WTC11 (cell line): ENCODE results near the gene RASGEF1C. TPM values are rescaled to one million over a fixed set of nuclear protein-coding genes. Genes with fewer than 3 reads are reported as not detected.

Experiments used
- ATAC-seq: fragments of 200-7000 bp; cut with Tn5 transposase; 2 replicates; pipeline ENCODE4 v1.10.0; 2021; ENCODE audit warnings: mild to moderate bottlenecking, moderate library complexity
- CTCF ChIA-PET: fragments of 300-600 bp; sonication (Branson Sonifier 250); formaldehyde crosslinking; loops from one replicate; lab custom pipeline; 2021; ENCODE audit warnings: antibody characterized with exemption; lab: Charles Lee
- POLR2A ChIA-PET: fragments of 350-600 bp; sonication (Branson Sonifier 250); formaldehyde crosslinking; loops from one replicate; lab custom pipeline; 2021; ENCODE audit warnings: antibody characterized with exemption; lab: Charles Lee
- DNase-seq: peaks from one replicate; pipeline ENCODE4 v3.0.0; 2021; ENCODE audit warnings: low spot score
- H3K27ac Mint-ChIP-seq: 2 replicates; pipeline ENCODE4 v1.8.0; 2021; ENCODE audit warnings: mixed read lengths
- H3K27me3 Mint-ChIP-seq: 2 replicates; pipeline ENCODE4 v1.8.0; 2021; ENCODE audit warnings: low read depth, mild to moderate bottlenecking, moderate library complexity, mixed read lengths
- H3K36me3 Mint-ChIP-seq: 2 replicates; pipeline ENCODE4 v1.8.0; 2021; ENCODE audit warnings: mixed read lengths
- H3K4me1 Mint-ChIP-seq: 2 replicates; pipeline ENCODE4 v1.8.0; 2022; ENCODE audit warnings: mixed read lengths
- H3K4me3 Mint-ChIP-seq: 2 replicates; pipeline ENCODE4 v1.8.0; 2021; ENCODE audit warnings: mild to moderate bottlenecking, moderate library complexity, mixed read lengths
- H3K9me3 Mint-ChIP-seq: 2 replicates; pipeline ENCODE4 v1.8.0; 2021; ENCODE audit warnings: mixed read lengths
- AR ChIP-seq: fragments of 250-450 bp; sonication (Bioruptor Pico); IDR thresholded peaks from 2 replicates; pipeline ENCODE4 v1.9.0; 2021; ENCODE audit warnings: mild to moderate bottlenecking
- ARID4B ChIP-seq: sonication (generic); formaldehyde crosslinking; IDR thresholded peaks from 2 replicates; pipeline ENCODE4 v1.8.0; 2023; ENCODE audit warnings: missing genetic modification reagents, mild to moderate bottlenecking, borderline replicate concordance
- ATF6 ChIP-seq: sonication (generic); formaldehyde crosslinking; IDR thresholded peaks from 2 replicates; pipeline ENCODE4 v1.8.1; 2023; ENCODE audit warnings: mild to moderate bottlenecking, missing genetic modification reagents
- CTCF ChIP-seq: fragments of 200-600 bp; IDR thresholded peaks from 2 replicates; pipeline ENCODE4 v1.8.0; 2022; ENCODE audit warnings: antibody characterized with exemption
- E2F4 ChIP-seq: sonication (generic); formaldehyde crosslinking; IDR thresholded peaks from 2 replicates; pipeline ENCODE4 v1.8.1; 2022; ENCODE audit warnings: low read depth, mild to moderate bottlenecking, moderate library complexity, missing genetic modification reagents, borderline replicate concordance
- FOXP1 ChIP-seq: sonication (generic); formaldehyde crosslinking; IDR thresholded peaks from 2 replicates; pipeline ENCODE4 v1.8.0; 2022; ENCODE audit warnings: missing genetic modification reagents, mild to moderate bottlenecking, moderate library complexity, borderline replicate concordance
- MYBL2 ChIP-seq: sonication (generic); formaldehyde crosslinking; IDR thresholded peaks from 2 replicates; pipeline ENCODE4 v1.8.1; 2023; ENCODE audit warnings: mild to moderate bottlenecking, moderate library complexity, missing genetic modification reagents
- PREB ChIP-seq: sonication (generic); formaldehyde crosslinking; IDR thresholded peaks from 2 replicates; pipeline ENCODE4 v1.8.1; 2022; ENCODE audit warnings: mild to moderate bottlenecking, missing genetic modification reagents, moderate library complexity, borderline replicate concordance
- SOX15 ChIP-seq: fragments of 250-450 bp; sonication (Bioruptor Pico); IDR thresholded peaks from 2 replicates; pipeline ENCODE4 v1.9.0; 2021; ENCODE audit warnings: mild to moderate bottlenecking
- STAT6 ChIP-seq: sonication (generic); formaldehyde crosslinking; conservative IDR thresholded peaks from 2 replicates; pipeline ENCODE4 v1.8.1; 2023; ENCODE audit warnings: mild to moderate bottlenecking, low read depth, missing genetic modification reagents, moderate library complexity
- ZNF121 ChIP-seq: sonication (generic); formaldehyde crosslinking; IDR thresholded peaks from 2 replicates; pipeline ENCODE4 v1.8.0; 2023; ENCODE audit warnings: missing genetic modification reagents
- ZNF425 ChIP-seq: fragments of 250-450 bp; sonication (Bioruptor Pico); conservative IDR thresholded peaks from 2 replicates; pipeline ENCODE4 v1.9.0; 2021; ENCODE audit warnings: mild to moderate bottlenecking
- total RNA-seq: library from RNA; stranded (reverse); gene quantifications from 3 replicates; pipeline ENCODE4 v1.2.3, GENCODE V29; 2021

Gene RASGEF1C
- total RNA-seq, 1 experiment from 2014 or later: 0.96 TPM

- POLR2A ChIA-PET: no interaction called here
- H3K36me3 Mint-ChIP-seq: peaks cover 5% of the 10 kb centered on the region; the same call in 1 of the 2 replicates
- no peak for DNase-seq
- no peak overlapping the region for H3K4me3 Mint-ChIP-seq
- no peaks in the 10 kb centered on the region for H3K4me1 Mint-ChIP-seq
- no peak overlapping the region for H3K27ac Mint-ChIP-seq
- CTCF ChIA-PET: no interaction called here
- ATAC-seq: no peak
- H3K27me3 Mint-ChIP-seq: no peaks in the 10 kb centered on the region; the same call in 1 of the 2 replicates
- H3K9me3 Mint-ChIP-seq: peaks cover 25% of the 10 kb centered on the region
- TF ChIP-seq PREB (CRISPR knock-in tag): no peak
These were observed 15.1 kb downstream of the RASGEF1C start for GRCh38 chr5:180193749-180194375.

GRCh38 chr5:180191716-180192115 is 17.3 kb downstream of the RASGEF1C start:
- H3K27me3 Mint-ChIP-seq: no peaks in the 10 kb centered on the region; the same call in 1 of the 2 replicates
- TF ChIP-seq E2F4 (CRISPR knock-in tag): no peak
- TF ChIP-seq ATF6 (CRISPR knock-in tag): no peak
- no peak for TF ChIP-seq ZNF425
- no peak for TF ChIP-seq FOXP1
- no peak for TF ChIP-seq SOX15 (CRISPR knock-in tag)
- TF ChIP-seq CTCF: no peak
- TF ChIP-seq ZNF121 (CRISPR knock-in tag): no peak
- TF ChIP-seq MYBL2 (CRISPR knock-in tag): no peak
- no peak for TF ChIP-seq AR
- no peak for TF ChIP-seq ARID4B (CRISPR knock-in tag)
- no peak for TF ChIP-seq STAT6

More at GRCh38 chr5:180191716-180192115, 17.3 kb downstream of the RASGEF1C start:
- Mint-ChIP-seq H3K27ac (no peak overlapping the region), H3K4me3 (no peak overlapping the region), H3K36me3 (peaks cover 7% of the 10 kb centered on the region; the same call in 1 of the 2 replicates), H3K9me3 (peaks cover 39% of the 10 kb centered on the region), H3K4me1 (no peaks in the 10 kb centered on the region)
- POLR2A ChIA-PET: no interaction called here
- ATAC-seq (no peak), DNase-seq (no peak)
- CTCF ChIA-PET: no interaction called here
